Smooth muscle cell (in vitro differentiated cells): ENCODE measurements around the gene ABCF3. TPM values are rescaled to one million over a fixed set of nuclear protein-coding genes. Genes with fewer than 3 reads are reported as not detected.

Source experiments
- DNase-seq: peaks from one replicate; lab custom pipeline; 2025; ENCODE audit not compliant: unreplicated experiment; lab: John Stamatoyannopoulos, UW
- H2AFZ ChIP-seq: fragments of 200-600 bp; sonication (generic); 2 replicates; pipeline ENCODE4 v1.6.0; 2016; ENCODE audit warnings: antibody characterized with exemption, low read depth, mild to moderate bottlenecking
- H3F3A ChIP-seq: fragments of 200-600 bp; sonication (generic); 2 replicates; pipeline ENCODE4 v1.6.0; 2017; ENCODE audit warnings: antibody characterized with exemption, low read depth
- H3K27ac ChIP-seq: fragments of 200-600 bp; sonication (generic); 2 replicates; pipeline ENCODE4 v1.5.1; 2016; ENCODE audit warnings: low read depth, mild to moderate bottlenecking
- H3K27me3 ChIP-seq: fragments of 200-600 bp; sonication (generic); 2 replicates; pipeline ENCODE4 v1.6.1; 2016; ENCODE audit warnings: low read depth, mild to moderate bottlenecking
- H3K36me3 ChIP-seq: fragments of 200-600 bp; sonication (generic); 2 replicates; pipeline ENCODE4 v1.5.1; 2016; ENCODE audit warnings: low read depth
- H3K4me1 ChIP-seq: fragments of 200-600 bp; sonication (generic); 2 replicates; pipeline ENCODE4 v1.5.1; 2016; ENCODE audit warnings: low read depth
- H3K4me2 ChIP-seq: fragments of 200-600 bp; sonication (generic); 2 replicates; pipeline ENCODE4 v1.6.0; 2016; ENCODE audit warnings: mild to moderate bottlenecking
- H3K4me3 ChIP-seq: fragments of 200-600 bp; sonication (generic); 2 replicates; pipeline ENCODE4 v1.5.1; 2016; ENCODE audit warnings: mild to moderate bottlenecking
- H3K79me2 ChIP-seq: fragments of 200-600 bp; sonication (generic); 2 replicates; pipeline ENCODE4 v1.6.0; 2016; ENCODE audit warnings: low read depth, mild to moderate bottlenecking
- H3K9ac ChIP-seq: fragments of 200-600 bp; sonication (generic); 2 replicates; pipeline ENCODE4 v1.6.0; 2016; ENCODE audit warnings: low read depth
- H3K9me3 ChIP-seq: fragments of 200-600 bp; sonication (generic); replicated peaks from 2 replicates; pipeline ENCODE4 v1.5.1; 2016; ENCODE audit warnings: low read depth
- H4K20me1 ChIP-seq: fragments of 200-600 bp; sonication (generic); 2 replicates; pipeline ENCODE4 v1.6.0; 2016; ENCODE audit warnings: low read depth
- CTCF ChIP-seq: fragments of 200-600 bp; sonication (generic); IDR thresholded peaks from 2 replicates; pipeline ENCODE4 v1.5.1; 2017; ENCODE audit warnings: borderline replicate concordance, mild to moderate bottlenecking, antibody characterized with exemption; ENCODE audit not compliant: insufficient read depth, poor library complexity, severe bottlenecking
- WGBS: methylation state at CpG from one replicate; pipeline ENCODE4 v1.1.7; 2016; ENCODE audit warnings: low lambda C conversion rate; 5-methylcytosine and 5-hydroxymethylcytosine counted together
- polyA plus RNA-seq: library from polyadenylated mRNA; unstranded; fragments of >200 nt; fragmentation: Nextera tagmentation; extraction: Ambion mirVana; gene quantifications from 2 replicates; pipeline ENCODE4 v1.2.1, GENCODE V29; 2016
- total RNA-seq: library from RNA; depleted of rRNA; stranded (reverse); fragments of >200 nt; gene quantifications from 2 replicates; pipeline ENCODE4 v1.2.3, GENCODE V29; 2014

The ABCF3 gene
- total and polyA plus RNA-seq, 2 experiments from 2014 or later = 34.6 to 46.3 TPM

DNA sequence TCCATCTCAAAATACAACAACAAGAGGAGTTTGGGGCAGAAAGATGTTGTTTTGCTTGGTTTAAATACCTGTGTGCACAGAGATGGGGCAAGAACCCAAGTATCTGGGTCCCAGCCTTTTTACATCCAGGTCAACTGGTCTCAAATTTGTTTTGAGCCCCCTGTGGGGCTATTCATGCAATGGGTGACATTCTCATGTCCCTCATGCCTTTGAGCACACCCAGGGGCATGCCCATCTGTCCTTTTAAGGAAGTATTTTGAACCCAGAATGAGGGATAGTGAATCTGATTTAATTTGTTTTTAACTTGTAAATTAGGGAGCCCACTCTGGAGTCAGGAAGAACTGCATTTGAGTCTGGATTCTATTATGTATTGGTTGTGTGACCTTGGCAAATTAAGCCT is 14.8 kb downstream of the ABCF3 start:
- Histone ChIP-seq H4K20me1 (no peaks in the 10 kb centered on the region), H3K9me3 (no peaks in the 10 kb centered on the region), H3K36me3 (no peaks in the 10 kb centered on the region), H3K4me1 (no peaks in the 10 kb centered on the region), H2AFZ (no peak overlapping the region), H3K4me3 (no peak overlapping the region), H3K4me2 (no peak overlapping the region), H3F3A (no peaks in the 10 kb centered on the region), H3K27ac (no peak overlapping the region), H3K27me3 (peaks cover under 1% of the 10 kb centered on the region), H3K9ac (no peak overlapping the region), H3K79me2 (no peaks in the 10 kb centered on the region)
- DNase-seq = no peak
- no peak for TF ChIP-seq CTCF

- Histone ChIP-seq H3F3A (no peaks in the 10 kb centered on the region), H4K20me1 (no peaks in the 10 kb centered on the region), H2AFZ (no peak overlapping the region), H3K4me1 (no peaks in the 10 kb centered on the region), H3K4me2 (no peak overlapping the region), H3K9me3 (no peaks in the 10 kb centered on the region), H3K79me2 (no peaks in the 10 kb centered on the region), H3K27me3 (peaks cover 14% of the 10 kb centered on the region), H3K9ac (no peak overlapping the region), H3K27ac (no peak overlapping the region), H3K4me3 (no peak overlapping the region), H3K36me3 (no peaks in the 10 kb centered on the region)
- WGBS = 82% methylated on average over 8 of the region's 8 CpGs
- no peak for DNase-seq
- no peak for TF ChIP-seq CTCF
Observed at GRCh38 chr3:184203526-184203925, 17.5 kb downstream of the ABCF3 start.

DNA sequence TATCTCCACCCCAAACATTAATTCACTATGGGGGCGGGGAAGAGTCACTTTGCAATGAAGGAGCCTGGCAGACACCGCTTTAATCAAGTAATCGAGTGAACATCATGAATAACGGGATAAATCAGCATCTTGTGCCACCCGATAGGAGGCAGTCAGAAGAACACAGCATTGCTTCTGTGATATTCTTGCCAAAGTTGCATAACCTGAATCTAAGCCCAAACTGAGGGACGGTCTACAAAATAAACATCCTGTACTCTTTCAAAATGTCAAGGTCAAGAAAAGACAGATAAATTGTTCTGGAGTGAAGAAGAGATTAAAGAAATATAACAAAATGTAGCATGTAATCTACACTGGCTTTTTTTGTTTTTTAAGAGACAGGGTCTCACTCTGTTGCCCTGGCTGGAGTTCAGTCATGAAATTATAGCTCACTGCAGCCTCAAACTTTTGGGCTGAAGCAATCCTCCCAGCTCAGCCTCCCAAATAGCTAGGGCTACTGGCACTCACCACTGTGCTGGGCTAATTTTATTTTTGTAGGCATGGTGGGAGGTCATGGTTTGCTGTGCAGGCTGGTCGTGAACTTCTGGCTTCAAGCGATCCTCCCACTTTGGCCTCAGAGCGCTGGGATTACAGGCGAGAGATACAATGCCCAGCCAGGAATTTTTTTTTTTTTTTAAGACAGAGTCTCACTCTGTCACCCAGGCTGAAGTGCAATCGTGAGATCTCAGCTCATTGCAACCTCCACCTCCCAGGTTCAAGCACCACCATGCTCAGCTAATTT is 23.3 kb downstream of the ABCF3 start:
- no peak for DNase-seq
- H3K79me2 ChIP-seq = no peaks in the 10 kb centered on the region
- H3K27me3 ChIP-seq = peaks cover 14% of the 10 kb centered on the region
- H3K27ac ChIP-seq = no peak overlapping the region
- TF ChIP-seq CTCF = no peak
- H3K4me1 ChIP-seq = no peaks in the 10 kb centered on the region
- no peaks in the 10 kb centered on the region for H3K9me3 ChIP-seq
- no peak overlapping the region for H3K4me2 ChIP-seq
- H3K4me3 ChIP-seq = no peak overlapping the region
- no peak overlapping the region for H2AFZ ChIP-seq
- H4K20me1 ChIP-seq = no peaks in the 10 kb centered on the region
- H3F3A ChIP-seq = no peaks in the 10 kb centered on the region
- WGBS = 84% methylated on average over 11 of the region's 11 CpGs
- no peak overlapping the region for H3K9ac ChIP-seq
- no peaks in the 10 kb centered on the region for H3K36me3 ChIP-seq

DNA sequence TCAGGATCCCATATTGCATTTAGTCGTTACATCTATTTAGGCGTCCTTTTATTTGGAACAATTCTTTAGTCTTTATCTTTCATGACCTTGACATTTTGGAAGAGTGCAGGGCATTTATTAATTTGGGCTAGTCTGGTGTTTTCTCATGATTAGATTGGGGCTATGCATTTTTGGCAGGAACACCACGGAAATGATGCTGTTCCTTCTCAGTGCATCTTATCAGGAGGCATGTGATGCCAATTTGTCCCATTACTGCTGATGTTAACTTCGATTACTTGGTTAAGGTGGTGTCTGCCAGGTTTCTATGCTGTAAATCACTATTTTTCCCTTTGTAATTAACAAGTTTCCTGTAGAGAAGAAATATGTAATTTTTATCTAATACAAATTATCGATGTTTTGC is 25.3 kb downstream of the ABCF3 start:
- no peak for DNase-seq
- Histone ChIP-seq H3K9me3 (no peaks in the 10 kb centered on the region), H3K4me3 (no peak overlapping the region), H3K27ac (no peak overlapping the region), H3K79me2 (no peaks in the 10 kb centered on the region), H3K27me3 (peaks cover 11% of the 10 kb centered on the region), H3F3A (no peaks in the 10 kb centered on the region), H3K4me1 (no peaks in the 10 kb centered on the region), H4K20me1 (no peaks in the 10 kb centered on the region), H2AFZ (no peak overlapping the region), H3K4me2 (no peak overlapping the region), H3K36me3 (no peaks in the 10 kb centered on the region), H3K9ac (no peak overlapping the region)
- WGBS = 87% methylated on average over 5 of the region's 5 CpGs
- no peak for TF ChIP-seq CTCF
